NCI-H748 treated with DMSO at 0.1 percent for 48 hours (cell line): ENCODE data around the gene CCDC201.
"Not testable (repeated sequence)": the region's sequence is repeated elsewhere in the genome, so short reads cannot be mapped to it uniquely, and the experiment has no call there.

Experiments used
- DNase-seq: peaks from one replicate; lab custom pipeline; 2025; lab: John Stamatoyannopoulos, UW

Gene CCDC201

GRCh38 chr7:45874408-45875131 is 1.7 kb upstream of the CCDC201 start:
- no peak for DNase-seq

GRCh38 chr7:45873355-45873754 is 473 bp upstream of the CCDC201 start:
- DNase-seq, result no peak

DNA sequence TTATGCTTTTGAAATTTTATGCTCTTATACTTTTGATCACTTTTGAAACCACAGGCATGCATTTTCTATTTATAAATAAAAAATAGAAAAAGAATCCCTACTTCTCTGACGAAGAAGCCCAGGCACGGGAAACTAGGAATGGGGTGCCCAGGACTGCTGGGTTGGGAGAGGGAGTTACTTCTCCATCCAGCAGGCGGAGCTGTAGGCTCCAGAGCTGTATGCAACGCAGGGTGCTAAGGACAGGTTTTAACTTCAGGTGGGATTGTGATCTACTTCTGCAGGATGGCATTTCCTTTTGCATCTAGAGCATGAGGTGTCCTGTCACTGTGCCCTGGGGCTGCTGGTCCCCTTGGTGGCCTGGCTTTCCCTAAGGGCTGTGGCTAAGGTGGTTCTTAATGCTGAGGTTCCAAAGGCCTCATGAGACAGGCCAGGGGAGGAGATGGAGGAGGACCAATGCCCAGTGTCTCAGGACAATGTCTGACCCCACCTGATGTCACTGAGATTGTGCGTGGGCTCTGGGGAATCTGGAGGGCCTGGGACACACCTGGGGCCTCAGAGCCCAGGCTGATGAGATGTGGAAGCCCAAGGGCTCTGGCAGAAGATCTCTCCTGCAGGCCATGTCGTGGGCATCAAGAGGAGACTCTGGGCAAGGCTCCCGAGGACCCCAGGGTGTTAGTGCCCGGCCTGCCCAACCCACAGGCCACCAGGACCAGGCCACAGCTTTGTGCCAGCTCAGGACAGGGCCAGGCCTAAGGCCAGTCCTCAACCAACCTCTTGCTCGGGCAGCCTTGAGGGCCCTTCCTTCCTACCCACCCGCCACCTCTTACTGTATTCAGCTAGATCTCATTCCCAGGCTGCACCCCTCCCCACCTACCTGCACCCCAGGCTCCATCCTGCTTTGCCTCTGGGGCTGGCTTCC is 507 bp downstream of the CCDC201 start:
- peak; percentile 13 for DNase-seq

DNA sequence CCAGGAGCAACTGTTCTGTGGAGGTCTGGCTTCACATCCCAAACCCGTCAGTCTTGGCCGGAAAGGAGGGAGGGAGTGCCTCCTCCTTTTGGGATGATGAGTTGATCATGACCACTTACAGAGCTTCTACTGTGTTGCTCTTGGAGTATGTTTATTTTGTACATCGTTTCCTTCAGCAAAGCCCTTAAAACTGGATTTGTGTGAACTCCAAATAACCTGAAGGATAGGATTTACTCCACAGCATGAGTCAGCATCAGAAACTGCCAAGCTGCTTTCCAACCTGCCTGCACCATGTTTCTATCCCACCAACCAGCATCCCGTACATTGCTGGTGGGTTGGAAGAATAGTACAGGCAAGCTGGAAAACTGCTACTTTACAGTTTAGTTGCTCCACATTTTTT is 3.5 kb downstream of the CCDC201 start:
- no peak for DNase-seq

GRCh38 chr7:45867471-45867870 is 5.4 kb downstream of the CCDC201 start:
- no peak for DNase-seq

- DNase-seq, result no peak
These were observed 7.1 kb downstream of the CCDC201 start for GRCh38 chr7:45865594-45866410.

DNA sequence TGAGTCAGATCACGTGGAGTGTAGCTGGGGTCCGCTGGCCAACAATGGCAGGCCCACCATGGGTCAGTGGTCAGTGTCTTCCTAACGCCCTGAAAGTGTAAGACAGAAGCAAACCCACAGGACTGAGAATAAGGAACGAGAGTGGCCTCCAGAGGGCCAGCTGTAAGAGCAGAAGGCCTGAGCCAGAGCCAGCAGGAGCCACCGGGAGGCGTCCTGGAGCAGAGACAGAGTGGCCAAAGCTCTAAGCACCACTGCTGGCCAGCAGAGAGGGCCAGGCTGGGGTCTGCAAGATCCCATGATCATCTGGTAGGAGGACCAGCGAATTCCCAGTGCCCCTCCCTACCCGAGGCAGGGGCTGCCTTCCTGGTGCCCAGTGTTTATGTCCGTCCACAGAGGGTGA is 9.2 kb downstream of the CCDC201 start:
- DNase-seq, result no peak

DNA sequence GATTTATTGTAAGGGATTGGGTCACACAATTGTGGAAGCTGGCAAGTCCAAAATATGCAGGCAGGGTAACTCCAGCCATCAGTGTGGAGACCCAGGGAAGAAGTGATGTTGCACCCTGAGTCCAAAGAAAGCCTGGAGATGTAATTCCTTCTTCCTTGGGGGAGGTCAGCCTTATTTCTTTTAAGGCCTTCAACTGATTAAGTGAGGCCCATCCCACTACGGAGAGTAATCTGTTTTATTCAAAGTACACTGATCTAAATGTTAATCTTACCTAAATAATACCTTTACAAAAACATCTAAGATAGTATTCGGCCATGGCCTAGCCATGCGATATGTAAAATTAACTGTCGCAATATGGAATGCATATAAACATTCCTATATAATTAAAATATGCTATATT is 16.0 kb downstream of the CCDC201 start:
- DNase-seq, result not testable (repeated sequence)

- not testable (repeated sequence) for DNase-seq
These were observed 17.2 kb downstream of the CCDC201 start for GRCh38 chr7:45855680-45856079.

DNA sequence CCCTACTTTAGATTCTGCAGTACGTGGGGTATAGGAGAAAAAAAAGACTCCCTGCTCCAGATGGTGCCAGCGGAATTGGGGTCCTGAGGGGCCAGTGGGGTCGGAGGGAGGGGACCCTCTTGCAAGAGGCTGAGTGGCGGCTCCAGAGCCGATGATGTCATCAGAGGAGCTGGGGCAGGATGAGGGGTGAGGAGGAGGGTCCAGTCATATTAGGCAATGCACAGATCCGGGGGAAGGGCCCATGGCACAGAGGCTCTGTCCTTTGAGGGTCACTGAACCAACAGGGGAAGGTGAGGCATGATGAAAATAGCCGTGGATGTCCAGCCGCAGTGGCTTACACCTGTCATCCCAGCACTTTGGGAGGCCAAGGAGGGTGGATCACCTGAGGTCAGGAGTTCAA is 19.4 kb downstream of the CCDC201 start:
- DNase-seq, result not testable (repeated sequence)

DNA sequence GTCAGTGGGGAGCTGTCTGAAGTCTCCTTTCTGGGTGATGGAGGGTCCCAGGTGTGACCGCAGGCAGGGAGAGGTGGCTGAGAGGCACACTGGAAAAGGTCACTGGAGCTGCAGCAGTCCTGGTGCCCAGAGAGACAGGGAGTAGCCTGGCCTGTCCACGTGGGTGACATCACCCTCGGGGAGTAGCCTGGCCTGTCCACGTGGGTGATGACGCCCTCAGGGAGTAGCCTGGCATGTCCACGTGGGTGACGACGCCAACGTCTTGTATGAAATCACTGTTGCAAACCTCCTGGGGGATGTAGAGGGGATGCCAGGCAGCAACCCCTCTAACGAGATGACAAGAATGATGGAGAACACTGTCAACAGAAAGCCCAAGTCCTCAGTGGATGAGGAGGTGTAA is 19.9 kb downstream of the CCDC201 start:
- DNase-seq, result not testable (repeated sequence)

DNA sequence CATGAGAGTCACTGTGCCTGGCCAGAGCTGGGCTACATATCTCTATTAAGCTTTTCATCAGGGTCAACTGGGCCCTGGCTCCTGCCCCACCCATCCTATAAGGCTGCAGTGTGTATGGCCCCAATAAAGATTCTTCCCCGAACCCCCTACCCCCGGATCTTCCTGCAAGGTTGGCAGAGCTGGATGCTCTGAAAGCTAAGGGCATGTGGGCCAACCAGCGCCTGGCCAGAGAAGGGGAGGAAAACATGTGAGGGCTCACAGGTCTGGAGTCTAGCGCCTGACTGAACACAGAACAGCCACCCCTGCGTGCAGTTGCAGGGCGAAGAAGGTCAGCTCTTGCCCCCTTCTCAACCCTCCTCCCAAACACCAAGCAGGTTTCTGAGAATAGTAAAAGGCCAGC is 24.1 kb downstream of the CCDC201 start:
- DNase-seq, result not testable (repeated sequence)

GRCh38 chr7:45846536-45846935 is 26.3 kb downstream of the CCDC201 start:
- not testable (repeated sequence) for DNase-seq

- not testable (repeated sequence) for DNase-seq
These were observed 30.8 kb downstream of the CCDC201 start for GRCh38 chr7:45841926-45842717.

GRCh38 chr7:45838852-45839251 is 34.0 kb downstream of the CCDC201 start:
- not testable (repeated sequence) for DNase-seq

- not testable (repeated sequence) for DNase-seq
These were observed 40.3 kb downstream of the CCDC201 start for GRCh38 chr7:45832433-45833177.

DNA sequence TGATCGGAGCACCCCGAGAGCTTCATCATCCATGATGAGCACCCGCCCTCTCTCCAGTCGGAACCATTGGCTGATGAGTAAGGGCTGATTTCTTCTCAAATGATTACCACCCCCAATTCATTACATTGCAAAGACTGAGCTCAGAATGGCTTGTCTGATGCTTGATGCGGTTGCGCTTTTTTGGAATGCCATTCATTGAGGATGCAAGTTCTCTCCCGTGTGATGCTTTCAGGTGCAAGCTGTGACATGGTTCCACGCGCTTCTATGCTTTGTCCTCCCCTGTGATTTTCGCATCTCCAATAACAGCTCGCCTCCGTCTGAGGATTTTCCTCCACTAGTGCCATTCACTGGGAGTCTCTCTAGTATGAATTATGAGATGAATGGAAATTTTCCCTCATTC is 43.0 kb downstream of the CCDC201 start:
- DNase-seq, result not testable (repeated sequence)

GRCh38 chr7:45827731-45828130 is 45.2 kb downstream of the CCDC201 start:
- DNase-seq, result not testable (repeated sequence)

- DNase-seq, result not testable (repeated sequence)
These were observed 46.3 kb downstream of the CCDC201 start for GRCh38 chr7:45826550-45826949.

- DNase-seq, result not testable (repeated sequence)
These were observed 54.1 kb downstream of the CCDC201 start for GRCh38 chr7:45818763-45819162.

DNA sequence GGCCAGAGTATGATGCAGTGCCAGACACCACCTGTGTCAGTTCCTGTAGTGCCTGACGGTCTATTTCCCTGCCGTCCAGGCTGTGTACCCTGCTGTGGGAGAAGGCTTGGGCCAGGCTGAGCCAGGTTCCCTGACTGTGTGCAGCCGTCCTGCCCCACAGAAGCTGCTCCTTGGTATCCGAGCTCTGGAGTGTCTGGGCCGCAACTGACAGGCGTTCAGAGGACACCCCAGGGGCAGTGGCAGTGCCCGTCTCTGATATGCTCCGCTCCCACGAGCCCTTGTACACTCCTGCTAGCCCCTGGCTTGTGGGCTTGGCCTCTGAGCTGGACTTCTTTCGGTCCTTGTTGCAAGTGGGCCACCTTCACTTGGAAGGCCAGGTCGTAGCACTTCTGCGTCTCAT is 55.0 kb downstream of the CCDC201 start:
- not testable (repeated sequence) for DNase-seq
